Skin epidermis (tissue), 12 donors: ENCODE measurements around the gene TSPAN14.

ENCODE experiments used
- H3K27ac ChIP-seq, 21 experiments: fragments of 200-600 bp; sonication (generic) in 11 of 21; one replicate each; pipeline ENCODE4 v1.5.0; 2020; ENCODE audit warnings: mild to moderate bottlenecking in 3 of 21, inconsistent platforms in 2 of 21, moderate library complexity in 2 of 21
- H3K4me3 ChIP-seq, 7 experiments: fragments of 200-600 bp; sonication (generic) in 2 of 7; one replicate each; pipeline ENCODE4 v1.5.0; 2020; ENCODE audit warnings: inconsistent platforms in 2 of 7, mild to moderate bottlenecking in 2 of 7, moderate library complexity in 1 of 7

The TSPAN14 gene

GRCh38 chr10:80484243-80484642 is 30.1 kb downstream of the TSPAN14 start:
- Histone ChIP-seq H3K4me3 (no peak overlapping the region), H3K27ac (peak overlapping the region in 11 of 21 experiments; percentile 8 to 86 (median 52))

- H3K4me3 ChIP-seq, result no peak overlapping the region
- H3K27ac ChIP-seq, result peak overlapping the region in 11 of 21 experiments; percentile 8 to 86 (median 64)
Measured at GRCh38 chr10:80484676-80485075, 30.6 kb downstream of the TSPAN14 start.

- H3K4me3 ChIP-seq, result no peak overlapping the region
- H3K27ac ChIP-seq, result peak overlapping the region in 17 of 21 experiments; percentile 8 to 86 (median 57)
Measured at GRCh38 chr10:80485076-80485945, 31.2 kb downstream of the TSPAN14 start.

GRCh38 chr10:80485946-80486764 is 32.0 kb downstream of the TSPAN14 start:
- Histone ChIP-seq H3K4me3 (no peak overlapping the region), H3K27ac (peak overlapping the region in 18 of 21 experiments; percentile 6 to 86 (median 55))

DNA sequence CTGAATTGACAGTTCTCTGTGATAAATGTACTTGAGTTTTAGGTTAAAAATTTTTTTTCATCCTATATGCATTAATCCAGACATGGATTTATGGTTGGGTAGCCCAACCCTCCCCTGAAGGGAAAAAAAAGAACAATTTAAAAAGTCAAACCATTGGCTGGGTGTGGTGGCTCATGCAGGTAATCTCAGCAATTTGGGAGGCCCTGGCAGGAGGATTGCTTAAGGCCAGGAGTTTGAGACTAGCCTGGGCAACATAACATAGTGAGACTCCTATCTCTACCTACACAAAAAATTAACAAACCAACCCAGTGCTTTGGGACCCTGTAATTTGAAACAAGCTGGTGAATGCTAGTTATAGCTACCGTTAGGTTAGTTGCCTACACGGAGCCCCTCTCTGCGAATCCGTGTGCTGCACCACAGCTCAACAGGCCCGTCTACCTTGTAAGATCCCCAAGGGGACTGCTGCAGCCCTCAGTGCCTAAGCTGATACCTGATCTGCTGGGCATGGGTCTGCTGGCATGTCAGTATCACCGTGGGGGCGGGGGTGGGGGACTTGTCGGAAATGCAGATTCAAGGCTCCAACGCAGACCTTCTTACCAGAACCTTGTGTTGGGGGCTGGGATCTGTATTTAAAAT is 32.8 kb downstream of the TSPAN14 start:
- H3K27ac ChIP-seq, result peak overlapping the region in 18 of 21 experiments; percentile 6 to 86 (median 55)

DNA sequence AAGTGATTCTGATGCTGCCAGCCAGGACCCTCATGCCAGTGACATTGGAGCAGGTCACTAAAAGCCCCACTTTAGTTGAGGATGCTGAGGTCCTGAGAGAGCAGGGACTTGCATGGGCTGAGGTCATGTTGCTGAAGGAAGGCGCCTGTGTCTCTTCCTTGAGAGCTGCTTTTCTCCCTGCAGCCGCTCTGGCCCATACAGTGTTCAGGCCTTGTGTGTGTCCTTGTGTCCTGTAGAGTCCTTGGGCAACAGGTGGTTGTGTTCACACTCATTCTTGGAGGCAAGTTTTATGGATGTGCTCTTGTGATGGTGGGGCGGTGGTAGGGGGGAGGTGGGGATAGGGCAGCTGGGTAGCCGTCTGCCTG is 33.3 kb downstream of the TSPAN14 start:
- Histone ChIP-seq H3K27ac (peak overlapping the region in 16 of 21 experiments; percentile 6 to 86 (median 66)), H3K4me3 (no peak overlapping the region)

More for the DNA sequence above, 32.8 kb downstream of the TSPAN14 start:
- H3K4me3 ChIP-seq, result no peak overlapping the region

GRCh38 chr10:80487791-80488538 is 33.9 kb downstream of the TSPAN14 start:
- H3K27ac ChIP-seq, result peak overlapping the region in 20 of 21 experiments; percentile 9 to 86 (median 58)
- no peak overlapping the region for H3K4me3 ChIP-seq

DNA sequence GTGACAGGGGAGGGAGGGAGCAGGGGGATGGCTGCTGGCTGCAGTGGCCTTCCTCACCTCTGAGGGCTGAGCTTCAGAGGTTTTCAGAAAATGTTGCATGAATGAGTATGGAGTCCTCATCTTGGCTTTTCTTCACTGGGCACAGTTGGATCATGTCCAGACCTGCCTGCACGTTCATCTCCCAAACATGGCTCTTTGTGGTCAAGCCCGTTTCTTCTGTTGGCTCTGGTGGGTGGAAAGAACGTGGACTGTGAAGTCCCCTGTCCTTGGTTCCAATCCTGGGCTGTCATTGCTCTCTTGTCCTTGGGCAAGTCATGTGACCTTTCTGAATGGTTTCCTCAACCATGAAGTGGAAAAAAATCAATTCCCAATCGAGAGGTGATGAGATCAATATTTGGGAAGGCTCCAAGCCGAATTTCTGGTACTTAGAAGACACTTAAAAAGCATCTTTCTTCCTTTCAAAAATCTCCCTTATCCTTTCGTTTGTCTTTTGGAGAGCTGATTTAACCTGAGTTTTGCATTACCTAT is 34.5 kb downstream of the TSPAN14 start:
- peak overlapping the region in 18 of 21 experiments; percentile 5 to 86 (median 62) for H3K27ac ChIP-seq

DNA sequence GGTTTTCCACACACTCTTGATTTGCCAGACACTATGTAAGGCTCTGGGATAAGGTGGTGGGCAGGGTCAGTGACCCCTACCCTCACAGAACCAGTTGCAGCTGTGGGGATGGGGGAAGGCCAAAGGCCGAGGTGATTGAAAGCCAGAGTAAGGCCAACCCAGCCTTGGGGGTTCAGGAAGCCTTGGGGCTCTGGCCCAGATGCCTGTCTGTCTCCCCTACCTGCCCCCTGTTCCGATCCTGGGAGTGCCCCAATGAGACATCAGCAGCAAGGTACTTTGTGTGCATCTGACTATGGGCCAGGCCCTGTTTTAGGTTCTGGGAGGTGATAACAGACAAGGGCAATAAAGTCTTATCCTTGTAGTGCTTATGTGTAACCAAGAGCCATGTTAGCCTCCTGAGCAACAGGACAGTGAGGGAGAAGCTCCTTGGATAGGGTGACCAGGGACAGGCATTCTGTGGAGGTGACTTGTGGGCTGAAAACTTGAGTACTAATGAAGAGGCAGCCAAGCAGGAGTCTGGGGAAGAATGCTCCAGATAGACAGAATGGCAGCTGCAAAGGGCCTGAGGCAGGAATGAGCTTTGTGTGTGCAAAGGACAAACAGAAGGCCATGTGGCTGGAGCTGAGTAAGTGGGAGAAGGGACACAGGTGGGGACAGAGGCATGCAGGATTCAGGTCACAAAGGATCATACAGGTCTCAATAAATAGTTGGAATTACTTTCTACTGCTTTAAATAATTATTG is 35.4 kb downstream of the TSPAN14 start:
- peak overlapping the region in 8 of 21 experiments; percentile 22 to 86 (median 44) for H3K27ac ChIP-seq

More for the DNA sequence above, 34.5 kb downstream of the TSPAN14 start:
- H3K4me3 ChIP-seq, result no peak overlapping the region

GRCh38 chr10:80491251-80492102 is 37.4 kb downstream of the TSPAN14 start:
- H3K4me3 ChIP-seq, result no peak overlapping the region
- peak overlapping the region in 14 of 21 experiments; percentile 7 to 82 (median 36) for H3K27ac ChIP-seq

More for the DNA sequence above, 35.4 kb downstream of the TSPAN14 start:
- H3K4me3 ChIP-seq, result no peak overlapping the region

DNA sequence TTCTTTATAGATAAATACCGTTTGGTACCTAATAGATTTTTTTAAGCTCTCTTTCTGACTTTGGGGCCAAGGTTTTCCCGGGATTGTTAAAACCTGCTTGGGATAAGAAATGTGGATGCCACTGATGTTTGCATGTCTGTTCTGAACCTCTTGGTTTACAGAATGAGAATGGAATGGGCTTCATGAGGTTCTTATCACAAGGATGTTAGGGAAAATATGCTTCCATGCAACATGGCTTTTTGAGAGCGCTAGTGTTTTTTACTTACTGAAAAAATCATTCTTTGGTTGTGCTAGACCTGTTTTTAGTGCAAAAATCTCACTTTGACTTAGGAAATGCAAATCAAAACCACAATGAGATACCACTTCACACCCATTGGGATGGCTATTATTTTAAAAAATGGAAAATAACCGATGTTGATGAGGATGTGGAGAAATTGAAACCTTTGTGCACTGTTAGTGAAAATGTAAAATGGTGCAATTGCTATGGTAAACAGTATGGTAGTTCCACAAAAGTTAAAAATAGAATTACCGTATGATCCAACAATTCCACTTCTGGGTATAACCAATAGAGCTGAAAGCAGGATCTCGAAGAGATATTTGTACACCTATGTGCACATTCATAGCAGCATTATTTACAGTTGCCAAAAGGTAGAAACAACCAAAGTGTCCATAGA is 38.9 kb downstream of the TSPAN14 start:
- Histone ChIP-seq H3K4me3 (no peak overlapping the region), H3K27ac (peak overlapping the region in 11 of 21 experiments; percentile 17 to 82 (median 61))

- no peak overlapping the region for H3K4me3 ChIP-seq
- H3K27ac ChIP-seq, result peak overlapping the region in 16 of 21 experiments; percentile 16 to 82 (median 50)
Measured at GRCh38 chr10:80493522-80494051, 39.5 kb downstream of the TSPAN14 start.

DNA sequence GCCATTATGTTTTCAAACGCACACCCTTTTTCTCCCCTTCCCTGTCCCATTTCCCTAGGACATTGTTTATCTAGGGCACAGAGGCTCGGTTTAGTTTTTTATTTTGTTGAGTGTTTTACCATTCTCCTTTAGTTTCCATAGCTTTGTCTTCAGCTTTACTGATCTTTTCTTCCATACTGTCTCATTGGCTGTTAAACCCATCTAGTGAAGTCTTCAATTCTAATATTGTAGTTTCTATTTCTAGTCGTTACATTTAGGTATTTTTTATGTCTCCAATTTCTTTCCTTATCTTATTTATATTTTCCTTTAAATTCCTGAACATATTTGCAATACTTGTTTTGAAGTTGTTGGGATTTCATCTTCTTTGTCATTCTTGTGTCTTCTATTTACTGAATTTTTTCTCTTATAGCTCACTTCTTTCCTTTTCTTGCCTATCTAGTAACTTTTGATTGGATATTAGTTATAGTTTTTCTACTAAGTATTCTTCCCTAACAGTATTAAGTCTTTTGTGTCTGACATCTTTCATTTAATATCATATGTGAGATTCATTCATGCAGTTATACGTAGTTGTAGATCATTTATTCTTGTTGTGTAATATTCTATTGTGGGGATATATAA is 42.6 kb downstream of the TSPAN14 start:
- Histone ChIP-seq H3K4me3 (no peak overlapping the region), H3K27ac (peak overlapping the region in 10 of 21 experiments; percentile 72 to 92 (median 84))

DNA sequence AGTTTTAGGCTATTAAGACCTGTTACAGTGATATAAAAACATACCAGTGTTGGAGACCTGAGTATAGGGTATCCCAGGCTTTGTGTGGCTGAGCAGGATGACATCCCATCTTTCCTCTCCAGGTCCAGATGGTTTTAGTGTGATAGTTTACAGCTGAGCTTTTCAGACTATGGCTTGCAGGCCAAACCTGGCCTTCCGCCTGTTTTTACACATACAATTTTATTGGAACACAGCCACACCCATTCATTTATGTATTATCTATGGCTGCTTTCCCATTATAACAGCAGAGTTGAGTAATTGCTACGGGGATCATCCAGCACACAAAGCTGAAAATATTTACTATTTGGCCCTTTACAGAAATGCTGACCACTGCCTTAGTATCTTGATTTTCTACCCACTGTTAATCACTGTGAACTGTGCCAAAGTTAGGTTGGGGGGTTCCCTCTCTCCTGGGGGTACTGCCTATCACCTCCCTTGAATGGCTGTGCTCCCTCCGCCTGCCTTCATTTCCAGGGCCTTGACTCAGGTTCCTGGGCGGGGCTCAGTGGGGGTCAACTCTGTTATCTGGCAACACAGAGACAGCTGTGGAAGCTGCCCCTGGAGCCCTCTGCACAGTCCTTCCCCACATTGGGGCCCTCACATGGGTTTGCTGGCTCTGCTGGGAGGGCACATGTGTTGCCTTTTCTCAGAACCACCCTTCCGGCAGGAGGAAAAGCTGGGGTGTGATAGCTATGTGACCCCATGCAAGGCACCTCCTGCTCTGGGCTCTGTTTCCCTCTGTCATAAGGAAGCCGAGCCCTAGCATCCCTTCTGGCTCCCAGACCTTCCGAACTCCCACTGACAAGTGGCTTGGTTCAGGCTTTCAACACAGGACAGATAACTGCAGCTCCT is 43.3 kb downstream of the TSPAN14 start:
- Histone ChIP-seq H3K4me3 (no peak overlapping the region), H3K27ac (peak overlapping the region in 20 of 21 experiments; percentile 28 to 92 (median 80))
